ENCODE results near the gene RNFT2. TPM values are rescaled to one million over a fixed set of nuclear protein-coding genes. Genes with fewer than 3 reads are reported as not detected.

RNFT2 gene
- total RNA-seq, 2 experiments from 2014 or later: 11.8 to 11.9 TPM

- POLR2A ChIA-PET: no interaction called here
- H3K4me3 Mint-ChIP-seq: no peak overlapping the region
- peaks cover 42% of the 10 kb centered on the region for H3K27me3 Mint-ChIP-seq (ENCODE audit: low read depth)
- H3K27ac Mint-ChIP-seq: no peak overlapping the region
- ATAC-seq (no peak), DNase-seq (no peak)
- no peaks in the 10 kb centered on the region for H3K9me3 Mint-ChIP-seq (ENCODE audit: insufficient read depth)
- H3K36me3 Mint-ChIP-seq (ENCODE audit: low read depth): no peaks in the 10 kb centered on the region
- H3K4me1 Mint-ChIP-seq (ENCODE audit: low read depth): peaks cover 5% of the 10 kb centered on the region
- CTCF ChIA-PET: no interaction called here
These were observed 149.1 kb downstream of the RNFT2 start for GRCh38 chr12:116887244-116887643.

GRCh38 chr12:116887897-116888296, 149.8 kb downstream of the RNFT2 start:
- no peak overlapping the region for H3K27ac Mint-ChIP-seq
- ATAC-seq: no peak
- H3K9me3 Mint-ChIP-seq (ENCODE audit: insufficient read depth): no peaks in the 10 kb centered on the region
- H3K27me3 Mint-ChIP-seq (ENCODE audit: low read depth): peaks cover 35% of the 10 kb centered on the region
- ChIA-PET CTCF (no interaction called here), POLR2A (no interaction called here)
- H3K4me1 Mint-ChIP-seq (ENCODE audit: low read depth): no peaks in the 10 kb centered on the region
- H3K4me3 Mint-ChIP-seq: no peak overlapping the region
- DNase-seq: no peak
- no peaks in the 10 kb centered on the region for H3K36me3 Mint-ChIP-seq (ENCODE audit: low read depth)

- Mint-ChIP-seq H3K9me3 (ENCODE audit: insufficient read depth) (no peaks in the 10 kb centered on the region), H3K4me1 (ENCODE audit: low read depth) (no peaks in the 10 kb centered on the region), H3K4me3 (no peak overlapping the region), H3K36me3 (ENCODE audit: low read depth) (no peaks in the 10 kb centered on the region), H3K27ac (no peak overlapping the region), H3K27me3 (ENCODE audit: low read depth) (peaks cover 26% of the 10 kb centered on the region)
- CTCF ChIA-PET: no interaction called here
- no peak for DNase-seq
- POLR2A ChIA-PET: no interaction called here
- no peak for ATAC-seq
These were observed 152.2 kb downstream of the RNFT2 start for GRCh38 chr12:116890330-116890729.

- no peak overlapping the region for H3K27ac Mint-ChIP-seq
- H3K36me3 Mint-ChIP-seq (ENCODE audit: low read depth): no peaks in the 10 kb centered on the region
- ATAC-seq (no peak), DNase-seq (no peak)
- H3K9me3 Mint-ChIP-seq (ENCODE audit: insufficient read depth): no peaks in the 10 kb centered on the region
- peaks cover 24% of the 10 kb centered on the region for H3K27me3 Mint-ChIP-seq (ENCODE audit: low read depth)
- no peaks in the 10 kb centered on the region for H3K4me1 Mint-ChIP-seq (ENCODE audit: low read depth)
- CTCF ChIA-PET: no interaction called here
- H3K4me3 Mint-ChIP-seq: no peak overlapping the region
- POLR2A ChIA-PET: no interaction called here
These were observed 152.9 kb downstream of the RNFT2 start for GRCh38 chr12:116891019-116891418.

GRCh38 chr12:116892349-116893140, 154.4 kb downstream of the RNFT2 start:
- ATAC-seq: no peak
- ChIA-PET CTCF (interaction anchor here (0.5 kb wide), 1 partner anchor 50 kb away, joined by 3 read pairs; no protein-coding TSS in a partner anchor), POLR2A (no interaction called here)
- Mint-ChIP-seq H3K27ac (no peak overlapping the region), H3K4me3 (no peak overlapping the region), H3K36me3 (ENCODE audit: low read depth) (no peaks in the 10 kb centered on the region), H3K4me1 (ENCODE audit: low read depth) (no peaks in the 10 kb centered on the region), H3K9me3 (ENCODE audit: insufficient read depth) (no peaks in the 10 kb centered on the region), H3K27me3 (ENCODE audit: low read depth) (peaks cover 16% of the 10 kb centered on the region)
- DNase-seq: no peak

- ChIA-PET POLR2A (no interaction called here), CTCF (no interaction called here)
- no peak for ATAC-seq
- no peak for DNase-seq
- Mint-ChIP-seq H3K27ac (no peak overlapping the region), H3K4me1 (ENCODE audit: low read depth) (no peaks in the 10 kb centered on the region), H3K4me3 (no peak overlapping the region), H3K36me3 (ENCODE audit: low read depth) (no peaks in the 10 kb centered on the region), H3K27me3 (ENCODE audit: low read depth) (peaks cover 18% of the 10 kb centered on the region), H3K9me3 (ENCODE audit: insufficient read depth) (no peaks in the 10 kb centered on the region)
These were observed 156.8 kb downstream of the RNFT2 start for GRCh38 chr12:116894913-116895312.

GRCh38 chr12:116896411-116896924, 158.4 kb downstream of the RNFT2 start:
- Mint-ChIP-seq H3K27me3 (ENCODE audit: low read depth) (peaks cover 21% of the 10 kb centered on the region), H3K4me3 (no peak overlapping the region), H3K36me3 (ENCODE audit: low read depth) (no peaks in the 10 kb centered on the region), H3K4me1 (ENCODE audit: low read depth) (no peaks in the 10 kb centered on the region), H3K9me3 (ENCODE audit: insufficient read depth) (no peaks in the 10 kb centered on the region), H3K27ac (no peak overlapping the region)
- CTCF ChIA-PET: no interaction called here
- POLR2A ChIA-PET: no interaction called here
- DNase-seq (no peak), ATAC-seq (no peak)

GRCh38 chr12:116897476-116897875, 159.4 kb downstream of the RNFT2 start:
- ATAC-seq (no peak), DNase-seq (no peak)
- Mint-ChIP-seq H3K9me3 (ENCODE audit: insufficient read depth) (no peaks in the 10 kb centered on the region), H3K4me3 (no peak overlapping the region), H3K4me1 (ENCODE audit: low read depth) (no peaks in the 10 kb centered on the region), H3K27me3 (ENCODE audit: low read depth) (peaks cover 28% of the 10 kb centered on the region), H3K36me3 (ENCODE audit: low read depth) (no peaks in the 10 kb centered on the region), H3K27ac (no peak overlapping the region)
- CTCF ChIA-PET: no interaction called here
- POLR2A ChIA-PET: no interaction called here

GRCh38 chr12:116898669-116899068, 160.6 kb downstream of the RNFT2 start:
- POLR2A ChIA-PET: no interaction called here
- Mint-ChIP-seq H3K27me3 (ENCODE audit: low read depth) (peaks cover 28% of the 10 kb centered on the region), H3K4me1 (ENCODE audit: low read depth) (no peaks in the 10 kb centered on the region), H3K9me3 (ENCODE audit: insufficient read depth) (no peaks in the 10 kb centered on the region), H3K36me3 (ENCODE audit: low read depth) (no peaks in the 10 kb centered on the region), H3K27ac (no peak overlapping the region), H3K4me3 (no peak overlapping the region)
- DNase-seq (no peak), ATAC-seq (no peak)
- CTCF ChIA-PET: no interaction called here

- ATAC-seq (no peak), DNase-seq (no peak)
- no peaks in the 10 kb centered on the region for H3K9me3 Mint-ChIP-seq (ENCODE audit: insufficient read depth)
- POLR2A ChIA-PET: no interaction called here
- no peaks in the 10 kb centered on the region for H3K36me3 Mint-ChIP-seq (ENCODE audit: low read depth)
- no peak overlapping the region for H3K27ac Mint-ChIP-seq
- CTCF ChIA-PET: no interaction called here
- H3K27me3 Mint-ChIP-seq (ENCODE audit: low read depth): peaks cover 36% of the 10 kb centered on the region
- H3K4me3 Mint-ChIP-seq: no peak overlapping the region
- H3K4me1 Mint-ChIP-seq (ENCODE audit: low read depth): no peaks in the 10 kb centered on the region
These were observed 163.5 kb downstream of the RNFT2 start for GRCh38 chr12:116901612-116902011.

Other genes starting within 250 kb of the RNFT2 start
- 1 to 10 TPM; 1.3 to 1.7 TPM for gene MAP1LC3B2, start 178.9 kb upstream of the RNFT2 start, total RNA-seq
- 10 to 100 TPM; 31.3 to 32.5 TPM for gene SPRING1, start 246 bp upstream of the RNFT2 start, total RNA-seq
- not detected for gene HRK, start 143.1 kb downstream of the RNFT2 start, total RNA-seq
- gene FBXW8, start 172.6 kb downstream of the RNFT2 start, total RNA-seq: 10 to 100 TPM; 12.4 to 12.9 TPM

Data from activated CD8-positive, alpha-beta T cell treated with anti-CD3 and anti-CD28 coated beads, Interleukin-2, amount 10 ng/mL, durations not matched to agents 7 days and 5 days (primary cell).